Stimulated activated CD8-positive, alpha-beta memory T cell treated with anti-CD3 and anti-CD28 coated beads, Interleukin-7, amount 100 ng/mL, for 1 hour (primary cell): ENCODE data around the gene TAF1A.

ENCODE experiments used
- DNase-seq, 2 donors: peaks; one replicate each; pipeline ENCODE4 v3.0.0-alpha.2; 2020; ENCODE audit warnings: low read depth in 2 of 2

TAF1A gene

DNA sequence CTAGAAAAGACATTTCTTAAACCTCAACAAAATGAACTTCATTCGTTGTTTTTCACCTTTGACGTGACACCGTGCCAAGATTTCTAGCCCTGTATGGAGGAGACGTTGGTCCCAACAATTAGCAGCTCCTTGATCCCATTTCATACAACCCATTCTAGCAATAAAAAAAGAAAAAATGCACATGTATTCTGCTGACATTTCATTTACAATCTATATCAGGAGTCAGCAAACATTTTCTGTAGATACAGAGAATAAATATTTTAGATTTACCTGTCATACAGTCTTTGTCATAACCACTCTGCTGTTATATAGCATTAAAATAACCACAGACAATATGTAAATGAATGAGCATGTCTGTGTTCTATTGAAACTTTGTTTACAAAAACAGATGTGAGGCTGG is 7.0 kb upstream of the TAF1A start:
- DNase-seq, result no peak

DNA sequence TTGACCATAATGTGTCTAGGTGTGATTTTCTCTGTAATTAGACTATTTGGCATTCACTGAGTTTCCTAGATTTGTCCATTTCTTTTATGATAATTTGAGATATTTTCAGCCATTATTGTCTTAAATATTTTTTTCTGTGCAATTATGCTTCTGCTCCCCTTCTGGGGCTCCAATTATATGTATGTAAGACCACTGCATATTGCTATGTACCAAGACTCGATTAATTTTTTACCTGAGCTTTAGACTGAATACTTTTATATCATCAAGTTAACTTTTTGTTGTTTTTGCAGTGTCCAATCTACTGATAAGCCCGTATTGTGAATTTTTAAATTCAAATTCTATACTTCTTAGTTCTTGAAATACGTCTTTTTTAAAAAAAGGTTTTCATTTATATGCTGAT is 5.1 kb upstream of the TAF1A start:
- DNase-seq, result no peak

GRCh38 chr1:222592171-222592570 is 2.4 kb upstream of the TAF1A start:
- DNase-seq, result no peak

DNA sequence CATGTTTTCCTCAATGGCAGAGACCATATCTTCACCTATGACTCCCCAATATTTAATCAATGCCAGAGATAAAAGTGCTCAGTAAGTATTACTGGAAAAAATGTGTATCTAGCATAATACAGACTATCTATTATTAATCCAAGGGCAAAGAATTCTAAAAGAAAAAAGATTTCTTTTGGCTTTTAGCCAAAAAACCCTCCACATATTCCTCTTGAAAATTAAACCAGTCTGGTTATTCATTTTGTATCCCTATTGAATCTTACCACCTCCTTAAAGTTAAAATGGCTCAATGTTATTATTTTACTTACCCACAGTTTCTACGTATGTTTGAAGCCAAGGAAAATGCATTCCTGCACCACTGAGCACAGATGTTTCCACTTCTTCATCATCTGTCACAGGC is 1.6 kb downstream of the TAF1A start:
- DNase-seq, result no peak

- no peak for DNase-seq
These were observed 2.9 kb downstream of the TAF1A start for GRCh38 chr1:222586842-222587241.

GRCh38 chr1:222583079-222583478 is 6.7 kb downstream of the TAF1A start:
- DNase-seq, result no peak

DNA sequence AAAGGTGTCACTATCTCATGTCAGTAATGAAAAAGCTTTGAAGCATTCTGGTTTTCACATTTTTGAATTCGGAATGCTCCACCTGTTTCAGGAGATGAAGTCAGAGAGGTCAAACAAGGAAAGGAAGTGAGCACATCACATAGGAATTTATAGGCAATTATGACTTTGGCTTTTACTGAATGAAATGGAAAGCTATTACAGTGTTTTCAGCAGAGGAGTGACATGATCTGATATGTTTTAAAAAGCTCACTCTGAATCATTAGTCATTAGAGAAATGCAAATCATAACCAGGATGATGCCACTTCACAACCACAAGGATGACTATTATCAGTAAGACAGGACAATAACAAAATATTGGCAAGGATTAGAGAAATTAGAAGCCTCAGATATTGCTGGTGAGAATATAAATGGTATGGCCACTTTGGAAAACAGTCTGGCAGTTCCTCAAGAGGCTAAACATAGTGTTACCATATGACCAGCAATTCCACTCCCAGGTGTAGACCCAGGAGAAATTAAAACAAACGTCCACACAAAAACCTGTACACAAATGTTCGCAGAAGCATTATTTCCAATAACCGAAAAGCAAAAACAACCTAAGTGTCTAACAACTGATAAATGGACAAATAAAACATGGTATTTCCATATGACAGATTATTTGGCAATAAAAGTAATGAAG is 7.5 kb downstream of the TAF1A start:
- DNase-seq, result no peak

DNA sequence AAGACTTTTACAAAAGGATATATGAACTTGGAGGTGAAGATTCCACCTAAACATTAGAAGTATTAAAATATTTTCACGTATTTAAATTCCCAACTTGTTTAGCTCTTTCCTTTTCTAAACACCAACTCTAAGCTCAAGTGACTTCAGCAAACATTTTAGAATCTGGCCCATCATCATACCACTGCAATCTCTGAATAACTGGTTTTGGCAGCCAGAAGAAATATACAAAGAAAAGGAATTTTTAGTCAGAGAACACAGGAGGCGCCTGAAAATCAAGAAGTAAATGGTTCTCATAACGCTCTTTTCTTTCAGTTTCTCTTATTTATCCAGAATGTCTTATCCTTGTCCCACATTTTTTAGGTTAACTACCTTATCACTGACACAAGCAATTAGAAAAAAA is 10.4 kb downstream of the TAF1A start:
- DNase-seq, result no peak

DNA sequence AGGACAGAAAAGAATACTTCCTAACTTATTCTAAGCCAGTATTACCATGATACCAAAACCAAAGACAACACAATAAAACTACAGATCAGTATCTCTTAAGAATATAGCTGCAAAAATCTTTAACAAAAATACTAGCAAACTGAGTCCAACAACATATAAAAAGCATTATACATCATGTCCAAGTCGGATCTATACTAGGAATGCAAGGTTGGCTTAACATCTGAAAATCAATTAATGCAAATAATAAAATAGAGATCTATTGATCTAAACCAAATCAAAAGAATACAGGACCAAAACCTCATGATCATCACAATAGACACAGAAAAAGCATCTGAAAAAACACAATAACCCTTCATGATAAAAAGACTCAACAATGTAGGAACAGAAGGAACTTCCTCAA is 18.9 kb downstream of the TAF1A start:
- no peak for DNase-seq

GRCh38 chr1:222561656-222562055 is 28.1 kb downstream of the TAF1A start:
- no peak for DNase-seq

GRCh38 chr1:222557574-222557973 is 32.2 kb downstream of the TAF1A start:
- DNase-seq, result no peak

DNA sequence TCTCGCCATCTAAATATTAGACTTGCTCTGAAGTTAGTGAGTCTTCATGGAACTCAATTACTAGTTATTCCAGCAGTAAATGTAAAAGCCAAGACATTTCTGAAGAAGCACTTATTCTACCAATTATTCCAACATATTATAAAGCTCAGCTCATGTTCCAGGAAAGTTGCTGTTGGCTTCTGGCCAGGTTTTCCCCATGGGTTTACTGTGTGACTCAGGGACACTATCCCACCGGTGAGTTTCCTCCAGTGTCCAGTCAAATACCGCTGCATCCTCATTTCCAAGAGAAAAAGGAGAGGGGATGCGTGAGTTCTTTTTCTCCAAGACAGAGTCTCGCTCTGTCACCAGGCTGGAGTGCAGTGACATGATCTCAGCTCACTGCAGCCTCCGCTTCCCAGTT is 32.6 kb downstream of the TAF1A start:
- no peak for DNase-seq

DNA sequence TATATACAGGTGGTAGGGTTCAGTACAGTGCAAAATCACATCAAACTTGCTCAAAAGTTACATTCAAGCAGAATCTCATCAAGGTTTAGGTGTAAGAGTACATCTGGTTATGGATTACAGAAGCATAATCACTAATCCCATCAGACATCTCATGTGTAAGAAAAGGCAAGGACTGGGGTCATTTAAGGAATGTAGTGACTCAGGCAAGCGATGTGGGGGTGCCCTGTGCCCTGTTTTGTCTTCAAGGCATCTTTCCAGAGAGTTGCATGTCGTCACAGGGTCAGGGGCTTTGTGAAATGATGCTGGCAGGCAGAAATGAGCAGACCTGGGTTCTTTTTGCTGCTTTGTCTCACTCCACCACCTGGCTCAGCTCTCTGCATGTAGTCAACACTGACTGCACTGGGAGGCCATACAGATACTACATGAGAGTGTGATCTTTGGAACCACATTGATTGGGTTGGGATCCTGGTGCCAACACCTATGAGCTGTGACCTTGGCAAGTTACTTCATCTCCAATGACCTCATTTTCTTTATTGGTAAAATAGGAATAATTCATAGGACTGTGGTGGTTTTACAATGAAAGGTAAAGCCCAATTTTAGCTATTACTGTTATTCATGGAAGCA is 33.6 kb downstream of the TAF1A start:
- no peak for DNase-seq

DNA sequence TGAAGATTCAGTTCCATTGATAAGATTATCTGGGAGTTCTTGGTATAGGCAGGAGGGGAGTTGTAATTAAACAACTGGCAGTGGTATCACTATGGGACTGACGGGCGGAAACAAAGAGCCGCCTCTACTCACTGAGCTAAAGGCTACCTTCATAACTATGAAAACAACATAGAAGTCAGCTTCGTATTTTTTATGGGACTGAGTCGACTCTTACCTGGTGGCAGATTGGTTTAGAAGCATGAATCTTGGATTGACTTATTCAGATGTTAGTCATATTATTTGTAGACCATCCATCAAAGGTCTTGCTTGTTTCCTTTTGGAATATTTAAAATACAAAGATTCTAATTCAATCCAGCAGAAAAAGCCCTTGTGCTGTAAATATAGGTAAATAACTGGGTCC is 35.6 kb downstream of the TAF1A start:
- DNase-seq, result no peak

GRCh38 chr1:222552882-222553281 is 36.9 kb downstream of the TAF1A start:
- no peak for DNase-seq

DNA sequence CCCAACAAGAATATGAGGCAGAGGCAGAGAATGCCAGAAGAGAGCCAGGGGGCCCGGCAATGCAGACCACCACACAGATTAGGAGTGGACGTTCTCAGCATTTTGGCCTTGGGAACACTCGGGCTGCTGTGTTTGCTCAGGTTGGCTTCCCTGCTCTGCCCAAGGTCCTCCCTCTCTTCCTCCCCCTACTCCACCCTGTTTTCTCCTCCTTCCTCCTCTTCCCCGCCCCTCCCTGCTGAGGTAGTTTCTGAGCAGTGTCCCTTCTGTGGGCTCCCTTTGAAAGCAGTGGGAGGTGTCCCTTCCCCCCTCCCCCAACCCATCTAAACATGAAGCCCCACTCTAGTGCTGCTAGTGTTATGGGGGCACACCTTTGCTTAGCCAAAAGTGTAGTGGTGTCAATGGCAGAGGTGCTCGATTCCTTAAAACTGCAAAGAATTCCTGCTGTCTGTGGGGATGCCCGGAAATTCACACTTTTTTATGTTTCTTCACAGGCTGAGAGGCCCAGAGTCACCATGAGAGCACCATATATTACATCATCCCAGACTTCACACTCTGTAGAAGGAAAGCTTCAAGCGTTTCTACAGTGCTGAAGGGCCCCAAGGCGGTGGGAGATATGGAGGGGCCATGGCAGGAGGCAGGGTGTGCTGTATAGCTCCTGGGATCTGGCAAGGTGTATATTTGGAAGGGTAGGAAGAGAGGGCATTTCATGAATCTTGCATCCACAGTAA is 41.6 kb downstream of the TAF1A start, which contains the start of gene HHIPL2:
TSS of gene HHIPL2 (minus strand) at position 161 of the 728 bp plus-strand sequence. CDS start at position 101, 60 bp downstream.
- DNase-seq, result no peak

GRCh38 chr1:222547260-222547614 is 42.5 kb downstream of the TAF1A start:
- no peak for DNase-seq

DNA sequence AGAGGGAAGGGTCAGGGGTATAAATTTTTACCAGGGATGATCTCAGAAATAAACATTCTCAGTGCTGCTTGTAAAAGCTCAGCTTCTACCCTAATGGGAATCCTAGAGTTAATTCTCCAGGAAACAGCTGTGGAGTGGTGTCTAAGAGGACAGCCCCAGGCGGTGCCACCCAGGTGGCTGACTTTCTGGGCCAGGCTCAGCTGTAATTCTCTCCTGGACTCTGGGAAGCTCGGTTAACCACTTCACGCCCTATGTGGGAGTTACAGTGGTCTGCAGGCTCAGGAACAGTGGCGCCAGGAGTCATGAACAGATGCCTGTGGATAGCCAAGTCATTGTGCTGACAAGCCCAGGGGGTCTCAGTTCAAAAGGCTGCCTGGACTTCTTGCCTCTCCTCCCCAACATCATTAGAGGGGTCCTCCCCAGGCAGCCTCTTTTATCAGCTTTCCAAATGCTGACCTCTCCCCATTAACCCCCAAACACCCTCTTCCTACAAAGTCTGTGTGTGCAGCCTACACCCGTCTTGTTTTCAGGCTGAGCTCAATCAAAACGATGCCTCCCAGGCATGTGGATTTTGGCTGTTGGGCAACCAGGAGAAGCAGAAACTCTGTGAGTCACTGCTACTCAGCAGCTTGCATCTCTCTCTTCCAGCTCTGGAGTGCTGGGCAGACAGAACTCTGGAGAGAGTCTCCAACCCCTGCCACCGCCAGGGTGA is 43.0 kb downstream of the TAF1A start:
- DNase-seq, result no peak

- DNase-seq, result no peak
These were observed 43.6 kb downstream of the TAF1A start for GRCh38 chr1:222546091-222546490.

- DNase-seq, result no peak
These were observed 45.9 kb downstream of the TAF1A start for GRCh38 chr1:222543817-222544216.

DNA sequence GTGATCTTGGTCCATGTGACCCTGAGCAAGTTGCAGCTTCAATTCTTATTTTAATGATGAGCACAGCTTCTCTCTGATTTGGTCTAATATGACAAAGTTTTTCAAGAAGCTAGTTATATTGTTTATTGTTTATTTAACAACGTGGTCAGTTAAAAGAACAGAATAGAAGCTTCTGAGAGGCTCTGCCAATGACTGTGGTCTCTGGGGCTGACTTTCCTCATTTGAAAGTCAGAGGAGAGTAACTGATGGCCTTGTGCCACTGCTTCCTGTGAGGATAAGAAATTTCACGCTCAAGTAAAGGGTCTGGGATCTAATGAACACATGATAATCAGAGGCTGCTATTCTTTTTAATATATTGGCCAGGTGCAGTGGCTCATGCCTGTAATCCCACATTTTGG is 49.1 kb downstream of the TAF1A start:
- DNase-seq, result no peak

DNA sequence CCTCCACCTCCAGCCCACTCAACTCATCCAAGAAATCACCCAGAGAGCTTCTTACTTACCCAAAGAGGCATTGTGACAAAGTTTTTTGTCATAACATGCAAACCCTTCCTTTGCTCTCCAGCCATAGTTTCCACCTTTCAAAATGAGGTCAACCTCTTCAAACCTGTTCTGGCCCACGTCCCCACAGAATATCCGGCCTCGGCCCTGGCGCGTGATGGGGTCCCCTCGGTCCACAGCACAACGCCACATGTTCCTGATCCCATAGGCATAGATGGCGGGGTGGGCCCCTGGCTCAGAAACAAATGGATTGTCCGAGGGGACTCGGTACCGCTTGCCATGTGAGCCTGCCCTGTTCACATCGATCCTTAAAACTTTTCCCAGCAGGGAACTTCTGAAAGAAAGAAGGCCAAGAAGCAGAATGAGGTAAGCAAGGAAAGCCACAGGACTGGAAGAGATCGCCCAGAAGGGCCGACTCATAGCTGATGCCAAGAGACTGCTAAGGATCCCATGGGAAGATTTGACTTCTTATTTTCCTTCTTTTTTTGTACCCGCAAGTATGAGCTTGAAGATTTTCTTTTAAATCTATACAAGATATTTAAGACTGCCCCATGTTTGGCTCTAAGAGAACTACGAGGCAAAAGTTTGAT is 49.7 kb downstream of the TAF1A start:
- DNase-seq, result no peak
